ENCODE data around the gene DISP3.

DNA sequence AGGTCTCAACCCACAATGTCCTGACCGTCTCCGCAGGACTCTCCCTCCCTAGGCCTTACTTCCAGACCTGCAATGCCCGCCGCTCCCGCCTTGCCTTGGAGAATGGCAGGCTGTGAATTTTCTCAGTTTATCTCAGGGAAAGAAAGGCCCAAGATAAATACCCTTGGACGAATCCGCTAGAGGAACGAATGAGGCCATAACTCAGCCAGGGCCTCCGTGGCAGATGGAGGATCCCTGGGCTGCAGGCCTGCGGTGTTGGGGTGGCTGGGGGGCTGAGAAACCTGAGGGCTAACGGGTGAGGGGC lies 29.9 kb upstream of the DISP3 start:
- TF ChIP-seq, protein P1, sequence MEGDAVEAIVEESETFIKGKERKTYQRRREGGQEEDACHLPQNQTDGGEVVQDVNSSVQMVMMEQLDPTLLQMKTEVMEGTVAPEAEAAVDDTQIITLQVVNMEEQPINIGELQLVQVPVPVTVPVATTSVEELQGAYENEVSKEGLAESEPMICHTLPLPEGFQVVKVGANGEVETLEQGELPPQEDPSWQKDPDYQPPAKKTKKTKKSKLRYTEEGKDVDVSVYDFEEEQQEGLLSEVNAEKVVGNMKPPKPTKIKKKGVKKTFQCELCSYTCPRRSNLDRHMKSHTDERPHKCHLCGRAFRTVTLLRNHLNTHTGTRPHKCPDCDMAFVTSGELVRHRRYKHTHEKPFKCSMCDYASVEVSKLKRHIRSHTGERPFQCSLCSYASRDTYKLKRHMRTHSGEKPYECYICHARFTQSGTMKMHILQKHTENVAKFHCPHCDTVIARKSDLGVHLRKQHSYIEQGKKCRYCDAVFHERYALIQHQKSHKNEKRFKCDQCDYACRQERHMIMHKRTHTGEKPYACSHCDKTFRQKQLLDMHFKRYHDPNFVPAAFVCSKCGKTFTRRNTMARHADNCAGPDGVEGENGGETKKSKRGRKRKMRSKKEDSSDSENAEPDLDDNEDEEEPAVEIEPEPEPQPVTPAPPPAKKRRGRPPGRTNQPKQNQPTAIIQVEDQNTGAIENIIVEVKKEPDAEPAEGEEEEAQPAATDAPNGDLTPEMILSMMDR (IDR thresholded peaks at IDR 0.05): no peak
- no peak for TF ChIP-seq ZFX (IDR thresholded peaks at IDR 0.05; ENCODE audit: borderline replicate concordance)

Measured in 22Rv1 (cell line).